BJ (cell line): ENCODE results near the gene FETUB. TPM values are rescaled to one million over a fixed set of nuclear protein-coding genes. Genes with fewer than 3 reads are reported as not detected.

Source experiments
- CTCF ChIA-PET: fragments of 350-600 bp; formaldehyde crosslinking; extraction: SDS; loops from one replicate; lab custom pipeline; 2021; ENCODE audit warnings: antibody characterized with exemption, inconsistent platforms; lab: Yijun Ruan, JAX
- POLR2A ChIA-PET: fragments of 300-600 bp; sonication (Branson Sonifier 250); formaldehyde crosslinking; extraction: SDS; loops from one replicate; lab custom pipeline; 2021; ENCODE audit warnings: antibody characterized with exemption; lab: Charles Lee
- DNase-seq: peaks from one replicate; pipeline ENCODE4 v3.0.0-alpha.2; 2011; ENCODE audit warnings: low read depth
- H3K27me3 ChIP-seq: 2 replicates; pipeline ENCODE4 v1.6.0; 2011; ENCODE audit warnings: low read length; ENCODE audit not compliant: control insufficient read depth, insufficient read depth
- H3K36me3 ChIP-seq: 2 replicates; pipeline ENCODE4 v1.5.1; 2011; ENCODE audit warnings: low read length; ENCODE audit not compliant: control insufficient read depth, insufficient read depth
- H3K4me3 ChIP-seq: 2 replicates; pipeline ENCODE4 v1.5.1; 2011; ENCODE audit warnings: low read depth, mild to moderate bottlenecking, control low read depth, low read length
- CTCF ChIP-seq: IDR thresholded peaks from 2 replicates; pipeline ENCODE4 v1.5.1; 2011; ENCODE audit warnings: low read depth, mild to moderate bottlenecking, control low read depth, inconsistent platforms, low read length, moderate library complexity; ENCODE audit not compliant: insufficient read depth
- polyA plus RNA-seq: library from polyadenylated mRNA; depleted of rRNA; stranded (reverse); fragments of >200 nt; gene quantifications from 2 replicates; pipeline ENCODE4 v1.2.3, GENCODE V29; 2011

The FETUB gene
- polyA plus RNA-seq, 1 experiment: not detected

GRCh38 chr3:186599142-186599784 lies 40.9 kb upstream of the FETUB start:
- ChIA-PET POLR2A (no interaction called here), CTCF (interaction anchor here (3.3 to 6.7 kb wide), 2 partner anchors 16 to 17 kb away, joined by 19 to 51 read pairs; no protein-coding TSS in a partner anchor)
- H3K36me3 ChIP-seq: no peaks in the 10 kb centered on the region
- H3K4me3 ChIP-seq: no peak overlapping the region
- DNase-seq: no peak
- no peak for TF ChIP-seq CTCF
- peaks cover 2% of the 10 kb centered on the region; the same call in 1 of the 2 replicates for H3K27me3 ChIP-seq

GRCh38 chr3:186599785-186600166 lies 40.4 kb upstream of the FETUB start:
- DNase-seq: no peak
- Histone ChIP-seq H3K27me3 (peaks cover 1% of the 10 kb centered on the region; the same call in 1 of the 2 replicates), H3K4me3 (no peak overlapping the region), H3K36me3 (no peaks in the 10 kb centered on the region)
- ChIA-PET CTCF (interaction anchor here (6.7 kb wide), 1 partner anchor 16 kb away, joined by 51 read pairs; no protein-coding TSS in a partner anchor), POLR2A (no interaction called here)
- TF ChIP-seq CTCF: no peak

- DNase-seq: no peak
- TF ChIP-seq CTCF: no peak
- Histone ChIP-seq H3K27me3 (no peaks in the 10 kb centered on the region), H3K4me3 (no peak overlapping the region), H3K36me3 (no peaks in the 10 kb centered on the region)
- CTCF ChIA-PET: interaction anchor here (0.6 to 6.7 kb wide), 2 partner anchors 15 to 1015 kb away, joined by 3 to 51 read pairs; no protein-coding TSS in a partner anchor
- POLR2A ChIA-PET: no interaction called here
Observed at GRCh38 chr3:186600896-186601295, 39.3 kb upstream of the FETUB start.

GRCh38 chr3:186603159-186603558 lies 37.0 kb upstream of the FETUB start:
- H3K36me3 ChIP-seq: no peaks in the 10 kb centered on the region
- no peak for TF ChIP-seq CTCF
- H3K4me3 ChIP-seq: no peak overlapping the region
- no peak for DNase-seq
- CTCF ChIA-PET: interaction anchor here (6.7 kb wide), 1 partner anchor 12 kb away, joined by 51 read pairs; no protein-coding TSS in a partner anchor
- no peaks in the 10 kb centered on the region for H3K27me3 ChIP-seq
- POLR2A ChIA-PET: no interaction called here

- ChIA-PET POLR2A (no interaction called here), CTCF (interaction anchor here (6.7 kb wide), 1 partner anchor 10 kb away, joined by 51 read pairs; no protein-coding TSS in a partner anchor)
- Histone ChIP-seq H3K27me3 (no peaks in the 10 kb centered on the region), H3K36me3 (no peaks in the 10 kb centered on the region), H3K4me3 (no peak overlapping the region)
- DNase-seq: no peak
- no peak for TF ChIP-seq CTCF
Observed at GRCh38 chr3:186605078-186605477, 35.1 kb upstream of the FETUB start.
